ENCODE measurements around the gene LRRC38.

LRRC38 gene

DNA sequence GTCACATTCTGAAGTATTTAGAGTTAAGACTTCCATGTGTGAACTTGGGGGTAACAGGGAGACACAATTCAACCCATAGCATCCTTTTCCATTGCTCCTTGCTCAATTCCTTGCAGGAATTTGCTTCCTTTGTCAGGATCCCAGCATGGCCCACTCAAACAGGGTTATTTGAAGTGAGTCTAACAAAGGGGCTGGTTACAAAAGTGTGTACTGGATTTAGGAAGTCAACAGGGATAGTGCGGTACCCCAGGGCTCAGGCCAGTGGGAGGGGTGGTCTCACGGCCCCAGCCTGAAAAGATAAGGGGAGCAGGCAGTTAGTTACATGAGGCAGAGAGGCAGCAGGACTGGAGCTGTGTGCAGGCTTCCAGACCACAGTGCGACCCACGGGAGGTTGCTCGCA, 14.4 kb downstream of the LRRC38 start:
- no peaks in the 10 kb centered on the region for H3K4me1 ChIP-seq (ENCODE audit: control insufficient read depth in 2 of 2, insufficient read depth in 2 of 2, low read length in 2 of 2)
- H3K9ac ChIP-seq (ENCODE audit: low read depth in 1 of 2, low read length in 2 of 2): no peak overlapping the region
- no peak overlapping the region for H3K4me3 ChIP-seq (ENCODE audit: low read length in 2 of 2)
- H3K9me3 ChIP-seq (ENCODE audit: control insufficient read depth in 2 of 2, low read length in 2 of 2): no peaks in the 10 kb centered on the region
- H3K27ac ChIP-seq (ENCODE audit: low read depth in 2 of 2, low read length in 2 of 2): no peak overlapping the region
- no peaks in the 10 kb centered on the region for H3K36me3 ChIP-seq (ENCODE audit: control insufficient read depth in 2 of 2, insufficient read depth in 2 of 2, low read length in 2 of 2)
- no peaks in the 10 kb centered on the region for H3K27me3 ChIP-seq (ENCODE audit: control insufficient read depth in 2 of 2, insufficient read depth in 2 of 2, low read length in 2 of 2)

DNA sequence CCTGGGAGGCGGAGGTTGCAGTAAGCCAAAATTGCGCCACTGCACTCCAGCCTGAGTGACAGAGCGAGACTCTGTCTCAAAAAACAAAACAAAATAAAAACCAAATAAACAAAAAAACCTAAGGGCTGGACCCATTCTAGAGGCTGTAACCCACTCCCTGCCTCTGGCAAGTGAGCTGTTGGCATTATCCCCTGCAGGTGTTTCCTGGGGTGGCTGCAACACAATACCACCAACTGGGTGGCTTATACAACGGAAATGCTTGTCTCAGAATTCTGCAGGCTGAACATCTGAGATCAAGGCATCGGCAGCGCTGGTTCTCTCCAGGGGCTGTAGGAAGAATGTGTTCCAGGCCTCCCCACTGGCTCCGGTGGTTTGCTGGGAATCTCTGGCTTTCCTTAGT, 15.2 kb downstream of the LRRC38 start:
- H3K36me3 ChIP-seq (ENCODE audit: control insufficient read depth in 2 of 2, insufficient read depth in 2 of 2, low read length in 2 of 2): no peaks in the 10 kb centered on the region
- no peaks in the 10 kb centered on the region for H3K9me3 ChIP-seq (ENCODE audit: control insufficient read depth in 2 of 2, low read length in 2 of 2)
- no peaks in the 10 kb centered on the region for H3K4me1 ChIP-seq (ENCODE audit: control insufficient read depth in 2 of 2, insufficient read depth in 2 of 2, low read length in 2 of 2)
- no peak overlapping the region for H3K9ac ChIP-seq (ENCODE audit: low read depth in 1 of 2, low read length in 2 of 2)
- no peak overlapping the region for H3K4me3 ChIP-seq (ENCODE audit: low read length in 2 of 2)
- H3K27ac ChIP-seq (ENCODE audit: low read depth in 2 of 2, low read length in 2 of 2): no peak overlapping the region
- H3K27me3 ChIP-seq (ENCODE audit: control insufficient read depth in 2 of 2, insufficient read depth in 2 of 2, low read length in 2 of 2): no peaks in the 10 kb centered on the region

DNA sequence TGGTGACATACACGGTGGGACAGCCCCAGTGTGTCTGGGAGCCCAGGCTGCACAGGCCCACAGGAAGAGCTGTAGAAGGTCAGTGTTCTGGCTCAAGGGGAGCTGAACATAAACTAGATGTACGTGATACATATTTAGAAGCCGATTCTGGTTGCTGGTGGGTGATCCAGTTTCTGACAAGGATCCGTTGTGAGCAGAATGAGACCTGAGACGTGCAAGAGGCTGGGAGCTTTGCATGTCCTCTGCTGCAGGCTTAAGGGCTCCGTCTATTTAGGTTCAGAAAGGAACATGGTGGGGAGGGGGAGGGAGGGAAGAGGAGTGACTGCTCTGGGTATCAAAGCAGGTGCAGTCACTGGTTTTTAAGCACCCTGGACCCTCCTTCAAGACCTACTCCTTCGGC, 18.6 kb downstream of the LRRC38 start:
- H3K4me1 ChIP-seq (ENCODE audit: control insufficient read depth in 2 of 2, insufficient read depth in 2 of 2, low read length in 2 of 2): no peaks in the 10 kb centered on the region
- no peak overlapping the region for H3K9ac ChIP-seq (ENCODE audit: low read depth in 1 of 2, low read length in 2 of 2)
- H3K27ac ChIP-seq (ENCODE audit: low read depth in 2 of 2, low read length in 2 of 2): no peak overlapping the region
- no peaks in the 10 kb centered on the region for H3K27me3 ChIP-seq (ENCODE audit: control insufficient read depth in 2 of 2, insufficient read depth in 2 of 2, low read length in 2 of 2)
- no peaks in the 10 kb centered on the region for H3K9me3 ChIP-seq (ENCODE audit: control insufficient read depth in 2 of 2, low read length in 2 of 2)
- H3K36me3 ChIP-seq (ENCODE audit: control insufficient read depth in 2 of 2, insufficient read depth in 2 of 2, low read length in 2 of 2): no peaks in the 10 kb centered on the region
- H3K4me3 ChIP-seq (ENCODE audit: low read length in 2 of 2): no peak overlapping the region

DNA sequence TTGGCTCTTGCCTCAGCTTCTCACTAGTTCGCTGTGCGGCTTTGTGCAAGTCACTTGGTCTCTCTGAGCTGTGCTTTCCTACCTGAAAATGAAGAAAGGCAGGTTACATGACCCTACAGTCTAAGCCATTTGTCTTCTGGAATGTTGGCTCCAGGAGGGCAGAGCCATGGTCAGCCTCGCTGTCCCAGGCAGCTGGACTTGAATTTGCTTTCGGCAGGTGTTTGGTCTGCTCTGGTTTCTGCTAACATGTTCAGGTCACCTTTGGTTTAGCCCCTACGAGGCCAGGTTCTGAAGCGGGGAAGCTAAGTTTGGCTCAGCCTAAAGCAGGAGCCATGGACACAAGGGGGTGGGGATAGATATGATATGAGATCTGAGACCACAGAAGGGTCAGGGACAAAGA, 19.1 kb downstream of the LRRC38 start:
- Histone ChIP-seq H3K27ac (ENCODE audit: low read depth in 2 of 2, low read length in 2 of 2) (no peak overlapping the region), H3K27me3 (ENCODE audit: control insufficient read depth in 2 of 2, insufficient read depth in 2 of 2, low read length in 2 of 2) (peaks cover 0 to 2% of the 10 kb centered on the region in 2 donors), H3K4me3 (ENCODE audit: low read length in 2 of 2) (no peak overlapping the region), H3K4me1 (ENCODE audit: control insufficient read depth in 2 of 2, insufficient read depth in 2 of 2, low read length in 2 of 2) (no peaks in the 10 kb centered on the region), H3K36me3 (ENCODE audit: control insufficient read depth in 2 of 2, insufficient read depth in 2 of 2, low read length in 2 of 2) (no peaks in the 10 kb centered on the region), H3K9me3 (ENCODE audit: control insufficient read depth in 2 of 2, low read length in 2 of 2) (no peaks in the 10 kb centered on the region), H3K9ac (ENCODE audit: low read depth in 1 of 2, low read length in 2 of 2) (no peak overlapping the region)

DNA sequence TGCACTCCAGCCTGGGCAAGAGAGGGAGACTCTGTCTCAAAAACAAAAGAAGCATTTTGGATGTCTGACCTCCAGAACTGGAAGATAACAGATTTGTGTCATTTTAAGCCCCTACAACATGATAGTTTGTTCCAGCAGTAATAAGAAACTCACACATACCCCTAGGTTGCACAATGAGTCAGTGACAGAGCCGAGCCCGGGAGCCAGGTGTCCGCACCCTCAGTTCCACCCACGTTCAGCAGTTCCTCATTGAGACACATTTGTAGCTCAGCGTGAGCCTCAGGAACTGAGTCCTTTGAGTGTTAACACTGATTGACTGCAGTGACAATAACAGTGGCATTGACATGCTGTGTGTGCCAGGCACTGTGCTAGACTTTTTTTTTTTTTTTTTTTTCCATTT, 19.8 kb downstream of the LRRC38 start:
- Histone ChIP-seq H3K9ac (ENCODE audit: low read depth in 1 of 2, low read length in 2 of 2) (no peak overlapping the region), H3K36me3 (ENCODE audit: control insufficient read depth in 2 of 2, insufficient read depth in 2 of 2, low read length in 2 of 2) (no peaks in the 10 kb centered on the region), H3K4me3 (ENCODE audit: low read length in 2 of 2) (no peak overlapping the region), H3K9me3 (ENCODE audit: control insufficient read depth in 2 of 2, low read length in 2 of 2) (no peaks in the 10 kb centered on the region), H3K27me3 (ENCODE audit: control insufficient read depth in 2 of 2, insufficient read depth in 2 of 2, low read length in 2 of 2) (peaks cover 0 to 3% of the 10 kb centered on the region in 2 donors), H3K27ac (ENCODE audit: low read depth in 2 of 2, low read length in 2 of 2) (no peak overlapping the region), H3K4me1 (ENCODE audit: control insufficient read depth in 2 of 2, insufficient read depth in 2 of 2, low read length in 2 of 2) (no peaks in the 10 kb centered on the region)

DNA sequence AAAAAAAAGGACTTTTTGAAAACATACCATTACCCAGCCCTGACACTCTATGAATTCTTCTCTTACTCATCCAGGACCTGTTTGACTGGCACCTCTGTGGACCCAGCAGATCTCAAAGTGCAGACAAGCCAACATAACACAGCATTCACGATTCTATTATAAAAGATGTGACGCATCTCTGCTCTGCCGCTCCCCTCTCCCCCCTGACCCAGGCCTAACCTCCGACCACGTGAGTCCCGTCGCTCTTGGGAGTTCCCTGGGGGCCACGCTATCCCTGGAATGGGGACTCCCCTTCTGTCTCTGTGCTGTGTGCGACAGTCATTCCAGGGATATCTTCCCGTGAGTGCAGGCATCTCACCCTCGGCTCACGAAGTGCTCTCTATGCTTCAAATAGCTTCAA, 21.1 kb downstream of the LRRC38 start:
- Histone ChIP-seq H3K4me3 (ENCODE audit: low read length in 2 of 2) (no peak overlapping the region), H3K4me1 (ENCODE audit: control insufficient read depth in 2 of 2, insufficient read depth in 2 of 2, low read length in 2 of 2) (no peaks in the 10 kb centered on the region), H3K36me3 (ENCODE audit: control insufficient read depth in 2 of 2, insufficient read depth in 2 of 2, low read length in 2 of 2) (no peaks in the 10 kb centered on the region), H3K27me3 (ENCODE audit: control insufficient read depth in 2 of 2, insufficient read depth in 2 of 2, low read length in 2 of 2) (peaks cover 0 to 3% of the 10 kb centered on the region in 2 donors), H3K9ac (ENCODE audit: low read depth in 1 of 2, low read length in 2 of 2) (no peak overlapping the region), H3K27ac (ENCODE audit: low read depth in 2 of 2, low read length in 2 of 2) (no peak overlapping the region), H3K9me3 (ENCODE audit: control insufficient read depth in 2 of 2, low read length in 2 of 2) (no peaks in the 10 kb centered on the region)

DNA sequence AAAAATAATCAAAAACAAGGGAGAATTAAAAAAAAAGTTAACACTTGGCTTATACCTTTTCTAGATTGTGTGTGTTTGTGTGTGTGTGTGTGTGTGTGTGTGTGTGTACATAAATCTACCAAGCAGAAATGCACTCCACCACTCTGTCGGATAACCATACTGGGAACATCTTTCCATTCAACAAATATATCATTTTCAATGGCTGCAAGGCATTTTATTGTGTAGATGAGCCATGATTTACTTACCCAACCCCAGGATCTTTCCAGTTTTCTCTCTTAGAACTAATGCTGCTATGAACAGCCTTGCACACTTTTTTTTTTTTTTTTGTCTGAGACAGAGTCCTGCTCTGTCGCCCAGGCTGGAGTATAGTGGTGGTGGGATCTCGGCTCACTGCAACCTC, 25.8 kb downstream of the LRRC38 start:
- H3K4me3 ChIP-seq (ENCODE audit: low read length in 2 of 2): no peak overlapping the region
- no peaks in the 10 kb centered on the region for H3K9me3 ChIP-seq (ENCODE audit: control insufficient read depth in 2 of 2, low read length in 2 of 2)
- no peak overlapping the region for H3K27ac ChIP-seq (ENCODE audit: low read depth in 2 of 2, low read length in 2 of 2)
- no peak overlapping the region for H3K9ac ChIP-seq (ENCODE audit: low read depth in 1 of 2, low read length in 2 of 2)
- H3K36me3 ChIP-seq (ENCODE audit: control insufficient read depth in 2 of 2, insufficient read depth in 2 of 2, low read length in 2 of 2): no peaks in the 10 kb centered on the region
- H3K27me3 ChIP-seq (ENCODE audit: control insufficient read depth in 2 of 2, insufficient read depth in 2 of 2, low read length in 2 of 2): peaks cover 0 to 3% of the 10 kb centered on the region in 2 donors
- H3K4me1 ChIP-seq (ENCODE audit: control insufficient read depth in 2 of 2, insufficient read depth in 2 of 2, low read length in 2 of 2): no peaks in the 10 kb centered on the region

DNA sequence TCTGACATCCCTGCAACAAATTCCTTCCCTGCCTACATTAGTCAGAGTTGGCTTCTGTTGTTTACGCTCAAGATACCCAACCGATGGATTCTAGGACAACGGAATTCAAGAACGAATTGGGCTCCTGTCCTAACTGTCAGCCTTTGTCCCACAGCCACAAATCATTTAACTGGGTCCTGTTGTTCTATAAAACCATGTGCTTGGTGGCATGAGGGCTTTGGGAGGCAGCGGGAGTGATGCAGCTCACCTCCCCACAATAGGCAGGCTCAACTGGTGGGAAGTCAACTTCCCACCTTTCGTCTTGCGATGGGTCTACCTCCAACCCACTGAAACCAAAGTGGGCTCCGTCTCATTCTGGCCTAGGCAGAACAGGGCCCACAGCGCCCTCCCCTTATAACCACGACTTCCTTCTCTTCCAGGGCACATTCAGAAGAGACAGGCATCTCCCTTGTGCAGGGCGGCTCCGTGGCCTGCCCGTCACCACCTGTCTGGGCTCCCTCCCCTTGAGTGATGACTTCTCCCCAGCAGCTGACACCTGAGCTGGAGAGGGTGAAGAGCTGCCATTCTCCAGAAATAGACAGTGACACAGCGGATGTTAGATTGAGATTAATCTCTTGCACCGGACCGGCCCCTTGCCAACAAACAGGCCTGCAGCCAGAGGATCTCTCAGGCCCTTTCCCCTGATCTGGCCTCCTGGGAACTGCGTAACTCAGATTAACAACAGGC, 26.5 kb downstream of the LRRC38 start:
- H3K4me3 ChIP-seq (ENCODE audit: low read length in 2 of 2): no peak overlapping the region
- no peaks in the 10 kb centered on the region for H3K9me3 ChIP-seq (ENCODE audit: control insufficient read depth in 2 of 2, low read length in 2 of 2)
- no peaks in the 10 kb centered on the region for H3K4me1 ChIP-seq (ENCODE audit: control insufficient read depth in 2 of 2, insufficient read depth in 2 of 2, low read length in 2 of 2)
- peaks cover 0 to 3% of the 10 kb centered on the region in 2 donors for H3K27me3 ChIP-seq (ENCODE audit: control insufficient read depth in 2 of 2, insufficient read depth in 2 of 2, low read length in 2 of 2)
- no peak overlapping the region for H3K9ac ChIP-seq (ENCODE audit: low read depth in 1 of 2, low read length in 2 of 2)
- H3K27ac ChIP-seq (ENCODE audit: low read depth in 2 of 2, low read length in 2 of 2): no peak overlapping the region
- no peaks in the 10 kb centered on the region for H3K36me3 ChIP-seq (ENCODE audit: control insufficient read depth in 2 of 2, insufficient read depth in 2 of 2, low read length in 2 of 2)

DNA sequence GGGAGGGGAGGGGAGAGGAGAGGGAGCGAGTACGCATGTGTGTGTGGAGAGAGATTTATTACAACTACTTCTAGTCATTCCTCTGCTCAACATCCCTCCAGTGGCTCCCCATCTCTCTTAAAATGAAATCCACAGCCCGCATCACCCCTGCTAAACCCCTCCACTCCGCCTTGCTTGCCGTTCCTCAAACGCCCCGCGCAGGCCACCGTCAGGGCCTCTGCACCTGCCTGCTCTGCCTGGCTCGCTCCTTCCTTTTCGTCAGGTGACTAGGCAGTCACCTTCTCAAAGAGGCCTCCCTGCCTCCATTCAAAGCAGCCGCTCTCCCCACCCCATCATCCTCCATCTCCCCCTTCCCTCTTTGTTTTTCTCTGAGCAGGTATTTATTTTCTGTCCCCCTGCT, 29.9 kb downstream of the LRRC38 start:
- Histone ChIP-seq H3K36me3 (ENCODE audit: control insufficient read depth in 2 of 2, insufficient read depth in 2 of 2, low read length in 2 of 2) (no peaks in the 10 kb centered on the region), H3K4me3 (ENCODE audit: low read length in 2 of 2) (no peak overlapping the region), H3K9ac (ENCODE audit: low read depth in 1 of 2, low read length in 2 of 2) (no peak overlapping the region), H3K4me1 (ENCODE audit: control insufficient read depth in 2 of 2, insufficient read depth in 2 of 2, low read length in 2 of 2) (no peaks in the 10 kb centered on the region), H3K9me3 (ENCODE audit: control insufficient read depth in 2 of 2, low read length in 2 of 2) (no peaks in the 10 kb centered on the region), H3K27ac (ENCODE audit: low read depth in 2 of 2, low read length in 2 of 2) (no peak overlapping the region), H3K27me3 (ENCODE audit: control insufficient read depth in 2 of 2, insufficient read depth in 2 of 2, low read length in 2 of 2) (no peaks in the 10 kb centered on the region)

DNA sequence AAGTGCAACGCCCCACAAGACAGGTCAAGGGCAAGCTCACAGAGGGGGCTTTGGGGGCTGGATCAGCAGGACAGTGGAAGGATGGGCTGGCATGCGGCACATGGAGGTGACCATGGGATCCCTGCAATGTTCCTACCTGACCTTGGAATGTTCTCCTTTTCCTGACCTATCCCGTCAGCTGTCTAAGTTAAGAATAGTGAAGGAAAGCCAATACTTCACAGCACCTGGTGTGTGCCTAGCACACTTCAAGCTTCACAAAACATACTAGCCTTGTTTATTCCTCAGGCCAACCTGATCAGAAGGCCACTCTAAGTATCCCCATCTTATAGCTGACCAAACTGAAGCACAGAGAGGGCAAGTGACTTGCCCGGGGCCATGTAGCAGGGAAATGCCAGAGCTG, 31.2 kb downstream of the LRRC38 start:
- Histone ChIP-seq H3K4me3 (ENCODE audit: low read length in 2 of 2) (no peak overlapping the region), H3K27me3 (ENCODE audit: control insufficient read depth in 2 of 2, insufficient read depth in 2 of 2, low read length in 2 of 2) (no peaks in the 10 kb centered on the region), H3K36me3 (ENCODE audit: control insufficient read depth in 2 of 2, insufficient read depth in 2 of 2, low read length in 2 of 2) (no peaks in the 10 kb centered on the region), H3K4me1 (ENCODE audit: control insufficient read depth in 2 of 2, insufficient read depth in 2 of 2, low read length in 2 of 2) (no peaks in the 10 kb centered on the region), H3K27ac (ENCODE audit: low read depth in 2 of 2, low read length in 2 of 2) (no peak overlapping the region), H3K9ac (ENCODE audit: low read depth in 1 of 2, low read length in 2 of 2) (no peak overlapping the region), H3K9me3 (ENCODE audit: control insufficient read depth in 2 of 2, low read length in 2 of 2) (no peaks in the 10 kb centered on the region)

All from mucosa of rectum (tissue), 2 donors.